ENCODE results near the gene VPS11. TPM values are rescaled to one million over a fixed set of nuclear protein-coding genes. Genes with fewer than 3 reads are reported as not detected.
A peak's percentile ranks its signal among the peaks of the same experiment; 100 is the strongest.

Gene VPS11
- total and polyA plus RNA-seq, 9 donors, result 19.9 to 32.1 (median 30.2) TPM

- DNase-seq, result no peak
- Histone ChIP-seq H3K4me1 (ENCODE audit: control insufficient read depth, insufficient read depth, low read length) (peaks cover 27% of the 10 kb centered on the region), H3K36me3 (ENCODE audit: control insufficient read depth, insufficient read depth, low read length) (peaks cover 44% of the 10 kb centered on the region), H3K27me3 (ENCODE audit: control insufficient read depth, insufficient read depth, low read length) (no peaks in the 10 kb centered on the region), H3K9me3 (replicated peaks; ENCODE audit: control insufficient read depth, low read depth, low read length) (no peaks in the 10 kb centered on the region), H3K4me3 (ENCODE audit: low read length) (peak overlapping the region; percentile 81), H3K27ac (ENCODE audit: low read length) (no peak overlapping the region)
- 71% methylated on average over 13 of the region's 13 CpGs for WGBS (ENCODE audit: insufficient coverage)
Measured at GRCh38 chr11:119091966-119092879, 24.6 kb downstream of the VPS11 start.

- Histone ChIP-seq H3K27me3 (ENCODE audit: control insufficient read depth, insufficient read depth, low read length) (no peaks in the 10 kb centered on the region), H3K27ac (ENCODE audit: low read length) (no peak overlapping the region), H3K4me3 (ENCODE audit: low read length) (peak overlapping the region; percentile 81), H3K4me1 (ENCODE audit: control insufficient read depth, insufficient read depth, low read length) (peaks cover 27% of the 10 kb centered on the region), H3K9me3 (replicated peaks; ENCODE audit: control insufficient read depth, low read depth, low read length) (no peaks in the 10 kb centered on the region), H3K36me3 (ENCODE audit: control insufficient read depth, insufficient read depth, low read length) (peaks cover 53% of the 10 kb centered on the region)
- no peak for DNase-seq
- WGBS (ENCODE audit: insufficient coverage), result 31% methylated on average over 7 of the region's 12 CpGs
Measured at GRCh38 chr11:119092880-119093842, 25.5 kb downstream of the VPS11 start.

GRCh38 chr11:119093942-119094815, 26.6 kb downstream of the VPS11 start:
- Histone ChIP-seq H3K4me1 (ENCODE audit: control insufficient read depth, insufficient read depth, low read length) (peaks cover 27% of the 10 kb centered on the region), H3K9me3 (replicated peaks; ENCODE audit: control insufficient read depth, low read depth, low read length) (no peaks in the 10 kb centered on the region), H3K4me3 (ENCODE audit: low read length) (peak overlapping the region; percentile 81), H3K27me3 (ENCODE audit: control insufficient read depth, insufficient read depth, low read length) (no peaks in the 10 kb centered on the region), H3K27ac (ENCODE audit: low read length) (peak overlapping the region; percentile 93), H3K36me3 (ENCODE audit: control insufficient read depth, insufficient read depth, low read length) (peaks cover 52% of the 10 kb centered on the region)
- DNase-seq, result peak; percentile 52
- 1% methylated on average over 74 of the region's 81 CpGs for WGBS (ENCODE audit: insufficient coverage)

- no peaks in the 10 kb centered on the region for H3K27me3 ChIP-seq (ENCODE audit: control insufficient read depth, insufficient read depth, low read length)
- 0% methylated on average over 15 of the region's 19 CpGs for WGBS (ENCODE audit: insufficient coverage)
- H3K4me1 ChIP-seq (ENCODE audit: control insufficient read depth, insufficient read depth, low read length), result peaks cover 27% of the 10 kb centered on the region
- H3K9me3 ChIP-seq (replicated peaks; ENCODE audit: control insufficient read depth, low read depth, low read length), result no peaks in the 10 kb centered on the region
- H3K36me3 ChIP-seq (ENCODE audit: control insufficient read depth, insufficient read depth, low read length), result peaks cover 47% of the 10 kb centered on the region
- H3K4me3 ChIP-seq (ENCODE audit: low read length), result peak overlapping the region; percentile 81
- peak; percentile 84 for DNase-seq
- H3K27ac ChIP-seq (ENCODE audit: low read length), result peak overlapping the region; percentile 93
Measured at GRCh38 chr11:119094816-119095065, 27.1 kb downstream of the VPS11 start.

GRCh38 chr11:119095066-119095880, 27.7 kb downstream of the VPS11 start:
- H3K27me3 ChIP-seq (ENCODE audit: control insufficient read depth, insufficient read depth, low read length), result no peaks in the 10 kb centered on the region
- peak overlapping the region; percentile 93 for H3K27ac ChIP-seq (ENCODE audit: low read length)
- peak; percentile 100 for DNase-seq
- no peaks in the 10 kb centered on the region for H3K9me3 ChIP-seq (replicated peaks; ENCODE audit: control insufficient read depth, low read depth, low read length)
- peaks cover 30% of the 10 kb centered on the region for H3K4me1 ChIP-seq (ENCODE audit: control insufficient read depth, insufficient read depth, low read length)
- H3K36me3 ChIP-seq (ENCODE audit: control insufficient read depth, insufficient read depth, low read length), result peaks cover 44% of the 10 kb centered on the region
- peak overlapping the region; percentile 81 for H3K4me3 ChIP-seq (ENCODE audit: low read length)
- under 1% methylated on average over 71 of the region's 79 CpGs for WGBS (ENCODE audit: insufficient coverage)

GRCh38 chr11:119099711-119100110, 32.1 kb downstream of the VPS11 start:
- no peaks in the 10 kb centered on the region for H3K27me3 ChIP-seq (ENCODE audit: control insufficient read depth, insufficient read depth, low read length)
- no peak overlapping the region for H3K4me3 ChIP-seq (ENCODE audit: low read length)
- WGBS (ENCODE audit: insufficient coverage), result 100% methylated on average over 2 of the region's 6 CpGs
- H3K9me3 ChIP-seq (replicated peaks; ENCODE audit: control insufficient read depth, low read depth, low read length), result no peaks in the 10 kb centered on the region
- H3K36me3 ChIP-seq (ENCODE audit: control insufficient read depth, insufficient read depth, low read length), result peaks cover 25% of the 10 kb centered on the region
- peaks cover 28% of the 10 kb centered on the region for H3K4me1 ChIP-seq (ENCODE audit: control insufficient read depth, insufficient read depth, low read length)
- no peak overlapping the region for H3K27ac ChIP-seq (ENCODE audit: low read length)
- DNase-seq, result no peak

- Histone ChIP-seq H3K27ac (ENCODE audit: low read length) (no peak overlapping the region), H3K36me3 (ENCODE audit: control insufficient read depth, insufficient read depth, low read length) (peaks cover 25% of the 10 kb centered on the region)
- WGBS (ENCODE audit: insufficient coverage), result 50% methylated on average over 11 of the region's 11 CpGs
Measured at GRCh38 chr11:119100246-119100970, 32.8 kb downstream of the VPS11 start.

GRCh38 chr11:119100994-119101758, 33.6 kb downstream of the VPS11 start:
- WGBS (ENCODE audit: insufficient coverage), result under 1% methylated on average over 24 of the region's 29 CpGs
- Histone ChIP-seq H3K36me3 (ENCODE audit: control insufficient read depth, insufficient read depth, low read length) (peaks cover 25% of the 10 kb centered on the region), H3K9me3 (replicated peaks; ENCODE audit: control insufficient read depth, low read depth, low read length) (no peaks in the 10 kb centered on the region), H3K27ac (ENCODE audit: low read length) (peak overlapping the region; percentile 99), H3K4me1 (ENCODE audit: control insufficient read depth, insufficient read depth, low read length) (peaks cover 26% of the 10 kb centered on the region), H3K27me3 (ENCODE audit: control insufficient read depth, insufficient read depth, low read length) (no peaks in the 10 kb centered on the region), H3K4me3 (ENCODE audit: low read length) (peak overlapping the region; percentile 93)
- peak; percentile 37 for DNase-seq

More at GRCh38 chr11:119100246-119100970, 32.8 kb downstream of the VPS11 start:
- no peaks in the 10 kb centered on the region for H3K27me3 ChIP-seq (ENCODE audit: control insufficient read depth, insufficient read depth, low read length)
- H3K9me3 ChIP-seq (replicated peaks; ENCODE audit: control insufficient read depth, low read depth, low read length), result no peaks in the 10 kb centered on the region
- H3K4me3 ChIP-seq (ENCODE audit: low read length), result peak overlapping the region; percentile 93
- peaks cover 28% of the 10 kb centered on the region for H3K4me1 ChIP-seq (ENCODE audit: control insufficient read depth, insufficient read depth, low read length)
- DNase-seq, result no peak
